ENCODE results near the gene RAB39B. TPM values are rescaled to one million over a fixed set of nuclear protein-coding genes. Genes with fewer than 3 reads are reported as not detected.
"Not testable (repeated sequence)": the region's sequence is repeated elsewhere in the genome, so short reads cannot be mapped to it uniquely, and the experiment has no call there.

RAB39B gene
- total RNA-seq, 1 experiment from 2014 or later = 2.0 TPM

GRCh38 chrX:155231163-155231562 lies 33.1 kb downstream of the RAB39B start:
- no peak for ATAC-seq
- CTCF ChIA-PET = no interaction called here
- Histone ChIP-seq H3K27me3 (ENCODE audit: control insufficient read depth, insufficient read depth, low read length) (no peaks in the 10 kb centered on the region), H3K27ac (ENCODE audit: low read length) (no peak overlapping the region), H3K36me3 (ENCODE audit: control insufficient read depth, insufficient read depth, low read length) (peaks cover 29% of the 10 kb centered on the region), H3K4me1 (ENCODE audit: control insufficient read depth, insufficient read depth, low read length) (no peaks in the 10 kb centered on the region), H3K4me3 (ENCODE audit: low read depth in 2 of 2, low read length in 2 of 2) (no peak overlapping the region), H3K9me3 (ENCODE audit: control insufficient read depth, insufficient read depth, low read depth, low read length) (no peaks in the 10 kb centered on the region)
- no peak for DNase-seq (ENCODE audit: low read depth, low spot score)
- in situ Hi-C loops (cut with HindIII; ENCODE audit: low pct_unique_long_range_greater_than_20kb, low sequenced_read_pairs) = no loop called here
- no peak for TF ChIP-seq CTCF (IDR thresholded peaks at IDR 0.05)
- no peak for TF ChIP-seq POLR2AphosphoS5 (IDR thresholded peaks at IDR 0.05; ENCODE audit: low read depth, low read length)
- TF ChIP-seq, protein P1, sequence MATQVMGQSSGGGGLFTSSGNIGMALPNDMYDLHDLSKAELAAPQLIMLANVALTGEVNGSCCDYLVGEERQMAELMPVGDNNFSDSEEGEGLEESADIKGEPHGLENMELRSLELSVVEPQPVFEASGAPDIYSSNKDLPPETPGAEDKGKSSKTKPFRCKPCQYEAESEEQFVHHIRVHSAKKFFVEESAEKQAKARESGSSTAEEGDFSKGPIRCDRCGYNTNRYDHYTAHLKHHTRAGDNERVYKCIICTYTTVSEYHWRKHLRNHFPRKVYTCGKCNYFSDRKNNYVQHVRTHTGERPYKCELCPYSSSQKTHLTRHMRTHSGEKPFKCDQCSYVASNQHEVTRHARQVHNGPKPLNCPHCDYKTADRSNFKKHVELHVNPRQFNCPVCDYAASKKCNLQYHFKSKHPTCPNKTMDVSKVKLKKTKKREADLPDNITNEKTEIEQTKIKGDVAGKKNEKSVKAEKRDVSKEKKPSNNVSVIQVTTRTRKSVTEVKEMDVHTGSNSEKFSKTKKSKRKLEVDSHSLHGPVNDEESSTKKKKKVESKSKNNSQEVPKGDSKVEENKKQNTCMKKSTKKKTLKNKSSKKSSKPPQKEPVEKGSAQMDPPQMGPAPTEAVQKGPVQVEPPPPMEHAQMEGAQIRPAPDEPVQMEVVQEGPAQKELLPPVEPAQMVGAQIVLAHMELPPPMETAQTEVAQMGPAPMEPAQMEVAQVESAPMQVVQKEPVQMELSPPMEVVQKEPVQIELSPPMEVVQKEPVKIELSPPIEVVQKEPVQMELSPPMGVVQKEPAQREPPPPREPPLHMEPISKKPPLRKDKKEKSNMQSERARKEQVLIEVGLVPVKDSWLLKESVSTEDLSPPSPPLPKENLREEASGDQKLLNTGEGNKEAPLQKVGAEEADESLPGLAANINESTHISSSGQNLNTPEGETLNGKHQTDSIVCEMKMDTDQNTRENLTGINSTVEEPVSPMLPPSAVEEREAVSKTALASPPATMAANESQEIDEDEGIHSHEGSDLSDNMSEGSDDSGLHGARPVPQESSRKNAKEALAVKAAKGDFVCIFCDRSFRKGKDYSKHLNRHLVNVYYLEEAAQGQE (IDR thresholded peaks at IDR 0.05; ENCODE audit: insufficient read depth in 1 of 2, low read depth in 2 of 2, low read length in 1 of 2) = no peak
- no peak for TF ChIP-seq TCF7L2 (IDR thresholded peaks at IDR 0.05; ENCODE audit: low read depth, low read length)
- TF ChIP-seq SIN3A (IDR thresholded peaks at IDR 0.05; ENCODE audit: borderline replicate concordance, insufficient read depth, low read depth, low read length) = no peak
- no TSS peak for BruUV-seq (replicated peaks)
- intact Hi-C loops (cut with micrococcal nuclease; ENCODE audit: unreplicated experiment) = no loop called here
- POLR2A ChIA-PET = no interaction called here

DNA sequence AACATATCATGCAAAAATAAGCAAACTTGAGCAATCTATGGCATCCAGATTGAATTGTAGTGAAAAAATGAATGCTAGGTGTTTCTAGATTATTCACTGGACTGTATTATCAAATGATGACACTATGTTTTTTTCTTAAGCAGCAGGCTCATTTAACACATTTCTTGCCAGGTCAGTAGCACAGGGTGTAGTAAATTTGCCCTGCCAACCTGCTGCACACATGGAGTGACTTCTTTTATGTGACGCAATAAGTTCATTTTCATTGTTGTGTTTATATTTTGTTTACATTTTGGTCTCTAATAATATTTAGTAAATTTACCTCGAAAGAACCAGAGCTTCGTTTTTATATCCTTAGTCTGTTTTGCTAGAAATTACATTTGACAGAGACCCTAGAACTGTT lies 38.5 kb downstream of the RAB39B start:
- BruUV-seq (replicated peaks) = no TSS peak
- TF ChIP-seq POLR2AphosphoS5 (IDR thresholded peaks at IDR 0.05; ENCODE audit: low read depth, low read length) = no peak
- TF ChIP-seq CTCF (IDR thresholded peaks at IDR 0.05) = no peak
- no peak for TF ChIP-seq SIN3A (IDR thresholded peaks at IDR 0.05; ENCODE audit: borderline replicate concordance, insufficient read depth, low read depth, low read length)
- Histone ChIP-seq H3K27ac (ENCODE audit: low read length) (no peak overlapping the region), H3K27me3 (ENCODE audit: control insufficient read depth, insufficient read depth, low read length) (no peaks in the 10 kb centered on the region), H3K4me1 (ENCODE audit: control insufficient read depth, insufficient read depth, low read length) (no peaks in the 10 kb centered on the region), H3K9me3 (ENCODE audit: control insufficient read depth, insufficient read depth, low read depth, low read length) (no peaks in the 10 kb centered on the region), H3K4me3 (ENCODE audit: low read depth in 2 of 2, low read length in 2 of 2) (no peak overlapping the region), H3K36me3 (ENCODE audit: control insufficient read depth, insufficient read depth, low read length) (peaks cover 20% of the 10 kb centered on the region)
- intact Hi-C loops (cut with micrococcal nuclease; ENCODE audit: unreplicated experiment) (no loop called here), in situ Hi-C loops (cut with HindIII; ENCODE audit: low pct_unique_long_range_greater_than_20kb, low sequenced_read_pairs) (no loop called here)
- ATAC-seq = no peak
- DNase-seq (ENCODE audit: low read depth, low spot score) = no peak
- ChIA-PET POLR2A (no interaction called here), CTCF (no interaction called here)

DNA sequence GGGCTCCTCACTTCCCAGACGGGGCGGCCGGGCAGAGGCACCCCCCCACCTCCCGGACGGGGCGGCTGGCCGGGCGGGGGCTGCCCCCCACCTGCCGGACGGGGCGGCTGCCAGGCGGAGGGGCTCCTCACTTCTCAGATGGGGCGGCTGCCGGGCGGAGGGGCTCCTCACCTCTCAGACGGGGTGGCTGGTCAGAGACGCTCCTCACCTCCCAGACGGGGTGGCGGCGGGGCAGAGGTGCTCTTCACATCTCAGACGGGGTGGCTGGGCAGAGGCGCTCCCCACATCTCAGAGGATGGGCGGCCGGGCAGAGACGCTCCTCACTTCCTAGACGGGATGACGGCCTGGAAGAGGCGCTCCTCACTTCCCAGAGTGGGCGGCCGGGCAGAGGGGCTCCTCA lies 40.5 kb downstream of the RAB39B start:
- H3K4me1 ChIP-seq (ENCODE audit: control insufficient read depth, insufficient read depth, low read length); H3K27me3 ChIP-seq (ENCODE audit: control insufficient read depth, insufficient read depth, low read length); intact Hi-C loops (cut with micrococcal nuclease; ENCODE audit: unreplicated experiment); ATAC-seq; CTCF ChIA-PET; in situ Hi-C loops (cut with HindIII; ENCODE audit: low pct_unique_long_range_greater_than_20kb, low sequenced_read_pairs); H3K9me3 ChIP-seq (ENCODE audit: control insufficient read depth, insufficient read depth, low read depth, low read length); H3K27ac ChIP-seq (ENCODE audit: low read length); H3K4me3 ChIP-seq (ENCODE audit: low read depth in 2 of 2, low read length in 2 of 2); BruUV-seq (replicated peaks); POLR2A ChIA-PET; DNase-seq (ENCODE audit: low read depth, low spot score): not testable (repeated sequence)
- peaks cover 22% of the 10 kb centered on the region for H3K36me3 ChIP-seq (ENCODE audit: control insufficient read depth, insufficient read depth, low read length)

All from Panc1 (cell line).